Stomach (tissue), 9 donors: ENCODE measurements around the gene PRKACG. TPM values are rescaled to one million over a fixed set of nuclear protein-coding genes. Genes with fewer than 3 reads are reported as not detected.

Experiments
- DNase-seq, 2 donors: peaks; one replicate each; pipeline versions ENCODE4 v3.0.0 to v3.0.0-alpha.2; 2013 to 2019
- H3K27ac ChIP-seq, 5 donors: fragments of 200-600 bp in 4 of 5; sonication (generic) in 4 of 5; one replicate each; pipeline ENCODE4 v1.5.1; 2013 to 2019; ENCODE audit warnings: mild to moderate bottlenecking in 1 of 5, moderate library complexity in 1 of 5
- H3K27me3 ChIP-seq, 3 donors: fragments of 200-600 bp; sonication (generic); one replicate each; pipeline ENCODE4 v1.5.1; 2017 to 2019; ENCODE audit warnings: mixed run types in 1 of 3
- H3K36me3 ChIP-seq, 4 donors: fragments of 200-600 bp; sonication (generic); 1 replicate in 3 of 4; 2 replicates in 1 of 4; pipeline ENCODE4 v1.5.1; 2016 to 2019
- H3K4me1 ChIP-seq, 4 donors: fragments of 200-600 bp; sonication (generic); one replicate each; pipeline ENCODE4 v1.5.1; 2016 to 2019
- H3K4me3 ChIP-seq, 4 donors: fragments of 200-600 bp; sonication (generic) in 3 of 4; one replicate each; pipeline ENCODE4 v1.5.1; 2016 to 2019; ENCODE audit warnings: mild to moderate bottlenecking in 1 of 4
- H3K9me3 ChIP-seq, 4 donors: fragments of 200-600 bp; sonication (generic); one replicate each; pipeline ENCODE4 v1.5.1; 2016 to 2019
- EP300 ChIP-seq: sonication (generic); formaldehyde crosslinking; IDR thresholded peaks from one replicate; pipeline ENCODE4 v1.6.1; 2017; ENCODE audit warnings: antibody characterized with exemption
- POLR2A ChIP-seq, 4 donors: fragments of 450-650 bp; IDR thresholded peaks; one replicate each; pipeline ENCODE4 v1.6.1; 2016; ENCODE audit warnings: antibody characterized with exemption in 4 of 4, control low read depth in 2 of 4, mild to moderate bottlenecking in 1 of 4, moderate library complexity in 1 of 4
- POLR2AphosphoS5 ChIP-seq, 3 donors: sonication (generic); formaldehyde crosslinking; IDR thresholded peaks; one replicate each; pipeline ENCODE4 v1.6.1; 2016; ENCODE audit warnings: antibody characterized with exemption in 3 of 3
- WGBS, 5 donors: extraction: QIAGEN DNeasy Blood & Tissue Kit in 3 of 5; methylation state at CpG; one replicate each; pipeline versions ENCODE4 v1.1.5 to v1.1.7; 2013 to 2018; 5-methylcytosine and 5-hydroxymethylcytosine counted together
- intact Hi-C: fragments of 100-400 bp; cut with DNase I; formaldehyde crosslinking; loops from one replicate; pipeline ENCODE4 v1.15.1; 2023; ENCODE audit warnings: low total_unique reads
- polyA plus RNA-seq, 3 donors: library from polyadenylated mRNA; stranded (reverse); fragments of 200-250 nt; gene quantifications; one replicate each; pipeline ENCODE4 v1.2.3, GENCODE V29; 2013
- total RNA-seq, 5 donors: library from RNA; depleted of rRNA; stranded (reverse); fragments of >200 nt; gene quantifications; one replicate each; pipeline versions ENCODE4 v1.1.0 to v1.2.3, GENCODE V29; 2014 to 2016
- TF ChIP-seq, protein P1 (sequence below), 7 experiments: fragments of 450-650 bp in 4 of 7; fragments of 200-600 bp in 3 of 7; sonication (generic) in 3 of 7; IDR thresholded peaks; one replicate each; pipeline ENCODE4 v1.5.1; 2016 to 2019; ENCODE audit warnings: antibody characterized with exemption in 7 of 7, control low read depth in 2 of 7, mild to moderate bottlenecking in 1 of 7
- donor health status: healthy with polysubstance abuse.
- donor health status: Bipolar disorder and iron deficiency.
- donor health status: healthy.

Gene PRKACG
- total and polyA plus RNA-seq, 8 donors, result not detected

DNA sequence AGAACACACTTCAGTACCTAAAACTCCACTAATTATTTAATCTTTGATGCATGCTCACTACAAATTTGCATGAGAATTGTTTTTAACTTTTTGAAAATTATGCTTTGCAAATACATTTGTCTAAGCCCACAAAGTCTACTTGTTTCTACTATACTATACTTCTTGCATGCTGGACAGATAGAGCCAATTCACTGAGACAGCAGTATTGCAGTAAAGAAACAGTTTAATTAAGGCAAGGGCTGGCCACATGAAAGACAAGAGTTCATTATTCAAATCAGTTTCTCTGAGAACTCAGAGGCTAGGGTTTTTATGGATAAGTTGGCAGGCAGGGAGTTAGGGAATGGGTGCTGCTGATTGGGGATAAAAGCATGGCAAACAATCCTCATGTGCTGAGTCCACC, 15.6 kb upstream of the PRKACG start:
- intact Hi-C loops, result loop anchor here (10.0 kb wide), 1 partner anchor 435 kb away; no protein-coding TSS in a partner anchor
- TF ChIP-seq, protein P1, sequence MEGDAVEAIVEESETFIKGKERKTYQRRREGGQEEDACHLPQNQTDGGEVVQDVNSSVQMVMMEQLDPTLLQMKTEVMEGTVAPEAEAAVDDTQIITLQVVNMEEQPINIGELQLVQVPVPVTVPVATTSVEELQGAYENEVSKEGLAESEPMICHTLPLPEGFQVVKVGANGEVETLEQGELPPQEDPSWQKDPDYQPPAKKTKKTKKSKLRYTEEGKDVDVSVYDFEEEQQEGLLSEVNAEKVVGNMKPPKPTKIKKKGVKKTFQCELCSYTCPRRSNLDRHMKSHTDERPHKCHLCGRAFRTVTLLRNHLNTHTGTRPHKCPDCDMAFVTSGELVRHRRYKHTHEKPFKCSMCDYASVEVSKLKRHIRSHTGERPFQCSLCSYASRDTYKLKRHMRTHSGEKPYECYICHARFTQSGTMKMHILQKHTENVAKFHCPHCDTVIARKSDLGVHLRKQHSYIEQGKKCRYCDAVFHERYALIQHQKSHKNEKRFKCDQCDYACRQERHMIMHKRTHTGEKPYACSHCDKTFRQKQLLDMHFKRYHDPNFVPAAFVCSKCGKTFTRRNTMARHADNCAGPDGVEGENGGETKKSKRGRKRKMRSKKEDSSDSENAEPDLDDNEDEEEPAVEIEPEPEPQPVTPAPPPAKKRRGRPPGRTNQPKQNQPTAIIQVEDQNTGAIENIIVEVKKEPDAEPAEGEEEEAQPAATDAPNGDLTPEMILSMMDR (IDR thresholded peaks at IDR 0.05), result no peak
- TF ChIP-seq POLR2A (IDR thresholded peaks at IDR 0.05), result no peak
- TF ChIP-seq EP300, result no peak
- no peak for TF ChIP-seq POLR2AphosphoS5 (IDR thresholded peaks at IDR 0.05)
- no peaks in the 10 kb centered on the region for H3K36me3 ChIP-seq

DNA sequence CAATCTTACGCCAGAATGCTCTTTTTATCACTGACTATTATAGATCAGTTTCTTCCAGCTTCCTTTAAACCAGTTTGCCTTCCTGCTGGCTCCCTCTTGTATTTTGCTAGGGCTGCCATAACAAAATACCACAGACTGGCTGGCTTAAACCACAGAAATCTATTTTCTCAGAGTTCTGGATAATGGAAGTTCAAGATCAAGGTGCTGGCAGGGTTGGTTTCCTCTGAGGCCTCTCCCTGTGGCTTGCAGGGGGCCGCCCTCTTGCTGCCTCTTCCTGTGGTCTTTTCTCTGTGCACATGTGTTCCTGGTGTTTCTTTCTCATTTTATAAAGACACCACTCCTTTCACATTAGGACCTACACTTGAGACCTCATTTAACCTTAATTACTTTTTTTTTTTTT, 14.8 kb upstream of the PRKACG start:
- intact Hi-C loops, result loop anchor here (10.0 kb wide), 1 partner anchor 434 kb away; no protein-coding TSS in a partner anchor
- peak in 1 of 2 donors; percentile 16 for DNase-seq
- Histone ChIP-seq H3K4me3 (no peak overlapping the region), H3K27me3 (no peaks in the 10 kb centered on the region), H3K9me3 (peaks cover 0 to 9% (median 0%) of the 10 kb centered on the region in 4 donors), H3K27ac (no peak overlapping the region), H3K4me1 (peaks cover 0 to 11% (median 1%) of the 10 kb centered on the region in 4 donors), H3K36me3 (no peaks in the 10 kb centered on the region)
- 86 to 96% (median 89%) methylated on average over 2 of the region's 2 CpGs for WGBS, 5 donors
- TF ChIP-seq, protein P1 (IDR thresholded peaks at IDR 0.05), result no peak
- TF ChIP-seq POLR2AphosphoS5 (IDR thresholded peaks at IDR 0.05) (no peak), POLR2A (IDR thresholded peaks at IDR 0.05) (no peak), EP300 (no peak)

More for the DNA sequence above, 15.6 kb upstream of the PRKACG start:
- no peak overlapping the region for H3K27ac ChIP-seq
- peaks cover 0 to 9% (median 0%) of the 10 kb centered on the region in 4 donors for H3K4me1 ChIP-seq
- no peaks in the 10 kb centered on the region for H3K27me3 ChIP-seq
- no peak for DNase-seq
- H3K4me3 ChIP-seq, result no peak overlapping the region
- peaks cover 0 to 9% (median 0%) of the 10 kb centered on the region in 4 donors for H3K9me3 ChIP-seq

DNA sequence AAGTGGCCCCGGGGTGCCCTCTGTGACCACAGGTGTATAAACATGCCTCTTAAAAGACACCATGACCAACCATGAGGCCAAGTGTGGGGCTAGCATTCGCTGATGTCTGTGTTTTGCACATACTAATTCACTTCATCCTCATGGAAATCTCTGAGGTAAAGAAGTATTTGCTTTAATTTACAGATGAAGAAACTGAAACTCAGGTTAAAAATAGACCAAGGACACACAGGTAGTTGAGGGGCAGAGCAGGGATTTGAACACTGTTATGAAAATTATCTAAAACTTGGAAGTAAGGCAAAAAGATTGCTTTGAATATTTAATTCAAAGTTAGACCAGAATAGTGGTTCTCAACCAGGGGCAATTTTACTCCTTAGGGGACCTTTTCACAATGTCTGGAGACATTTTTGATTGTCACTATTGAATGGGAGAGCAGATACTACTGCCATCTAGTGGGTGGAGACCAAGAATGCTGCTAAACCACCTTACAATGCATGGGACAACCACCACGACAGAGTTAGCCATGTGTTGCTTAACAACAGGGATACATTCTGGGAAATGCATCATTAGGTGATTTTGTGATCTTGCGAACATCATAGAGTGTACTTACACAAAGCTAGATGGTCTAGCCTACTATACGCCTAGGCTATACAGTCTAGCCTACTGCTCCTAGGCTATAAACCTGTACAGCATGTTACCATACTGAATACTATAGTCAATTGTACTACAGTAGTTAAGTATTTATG, 13.6 kb upstream of the PRKACG start:
- Histone ChIP-seq H3K9me3 (peaks cover 0 to 9% (median 0%) of the 10 kb centered on the region in 4 donors), H3K27ac (no peak overlapping the region), H3K27me3 (no peaks in the 10 kb centered on the region), H3K4me1 (peaks cover 0 to 14% (median 5%) of the 10 kb centered on the region in 4 donors), H3K36me3 (no peaks in the 10 kb centered on the region), H3K4me3 (no peak overlapping the region)
- WGBS, 5 donors, result 36 to 53% (median 45%) methylated on average over 5 of the region's 5 CpGs
- DNase-seq, result peak in 1 of 2 donors; percentile 84
- TF ChIP-seq POLR2A (IDR thresholded peaks at IDR 0.05) (no peak), POLR2AphosphoS5 (IDR thresholded peaks at IDR 0.05) (no peak), EP300 (no peak)
- TF ChIP-seq, protein P1 (IDR thresholded peaks at IDR 0.05), result peak in 5 of 7 experiments; percentile 40 to 71 (median 58)
- intact Hi-C loops, result loop anchor here (10.0 kb wide), 1 partner anchor 433 kb away; no protein-coding TSS in a partner anchor

DNA sequence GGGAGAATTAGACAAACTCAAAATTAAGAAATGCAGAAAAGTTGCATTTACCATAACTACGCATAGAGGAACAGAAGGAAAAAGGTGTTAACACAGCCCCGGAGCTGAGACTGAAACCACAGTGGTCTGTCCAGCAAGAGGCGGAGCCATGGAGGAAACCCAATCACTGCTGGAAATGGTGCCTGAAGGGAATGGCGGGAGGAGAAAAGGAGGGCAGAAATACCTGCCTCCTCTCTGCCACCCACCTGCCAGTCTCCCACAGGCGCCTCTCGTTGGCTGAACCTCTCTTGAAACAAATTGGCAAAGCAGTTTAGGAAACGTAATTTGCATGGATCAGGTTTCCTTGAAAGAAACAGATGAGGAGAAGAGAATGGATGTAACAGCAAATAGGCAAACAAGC, 9.7 kb upstream of the PRKACG start:
- WGBS, 5 donors, result 21 to 41% (median 34%) methylated on average over 7 of the region's 7 CpGs
- TF ChIP-seq, protein P1 (IDR thresholded peaks at IDR 0.05), result no peak
- TF ChIP-seq EP300 (no peak), POLR2AphosphoS5 (IDR thresholded peaks at IDR 0.05) (no peak), POLR2A (IDR thresholded peaks at IDR 0.05) (no peak)
- H3K9me3 ChIP-seq, result no peaks in the 10 kb centered on the region
- intact Hi-C loops, result loop anchor here (10.0 kb wide), 1 partner anchor 429 kb away; no protein-coding TSS in a partner anchor
- peak overlapping the region; percentile 25 to 26 (median 26) for H3K4me3 ChIP-seq
- DNase-seq, result peak; percentile 40 to 45
- H3K4me1 ChIP-seq, result peaks cover 0 to 14% (median 5%) of the 10 kb centered on the region in 4 donors
- H3K27me3 ChIP-seq, result no peaks in the 10 kb centered on the region
- no peaks in the 10 kb centered on the region for H3K36me3 ChIP-seq
- H3K27ac ChIP-seq, result no peak overlapping the region
